HUDEP-2 (cell line): ENCODE results near the gene MICAL3.

ENCODE experiments used
- DNase-seq, 76 experiments: peaks; one replicate each; lab custom pipeline; 2025; ENCODE audit not compliant: unreplicated experiment in 76 of 76; lab: John Stamatoyannopoulos, UW

MICAL3 gene

DNA sequence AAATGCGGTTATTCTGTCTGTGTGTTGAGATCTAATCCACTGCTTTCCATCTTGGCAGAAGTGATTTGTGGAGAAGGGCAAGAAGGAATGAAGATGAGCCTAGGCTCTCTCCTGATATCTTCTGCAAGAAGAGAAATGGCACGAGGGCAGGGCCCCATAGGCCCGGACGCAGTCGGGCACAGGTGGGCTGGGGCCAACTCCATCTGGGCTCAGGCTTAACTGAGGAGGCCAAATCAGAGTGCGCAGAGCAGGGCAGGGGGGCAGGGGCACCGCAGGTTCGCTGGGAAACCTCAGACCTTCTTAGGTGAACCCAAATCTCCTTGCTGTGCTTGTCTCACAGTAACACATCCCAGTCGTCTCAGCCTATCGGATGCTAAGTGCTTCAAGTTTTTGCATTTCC, 217.3 kb downstream of the MICAL3 start:
- no peak for DNase-seq

- no peak for DNase-seq
These were observed 217.9 kb downstream of the MICAL3 start for GRCh38 chr22:17806437-17806836.

DNA sequence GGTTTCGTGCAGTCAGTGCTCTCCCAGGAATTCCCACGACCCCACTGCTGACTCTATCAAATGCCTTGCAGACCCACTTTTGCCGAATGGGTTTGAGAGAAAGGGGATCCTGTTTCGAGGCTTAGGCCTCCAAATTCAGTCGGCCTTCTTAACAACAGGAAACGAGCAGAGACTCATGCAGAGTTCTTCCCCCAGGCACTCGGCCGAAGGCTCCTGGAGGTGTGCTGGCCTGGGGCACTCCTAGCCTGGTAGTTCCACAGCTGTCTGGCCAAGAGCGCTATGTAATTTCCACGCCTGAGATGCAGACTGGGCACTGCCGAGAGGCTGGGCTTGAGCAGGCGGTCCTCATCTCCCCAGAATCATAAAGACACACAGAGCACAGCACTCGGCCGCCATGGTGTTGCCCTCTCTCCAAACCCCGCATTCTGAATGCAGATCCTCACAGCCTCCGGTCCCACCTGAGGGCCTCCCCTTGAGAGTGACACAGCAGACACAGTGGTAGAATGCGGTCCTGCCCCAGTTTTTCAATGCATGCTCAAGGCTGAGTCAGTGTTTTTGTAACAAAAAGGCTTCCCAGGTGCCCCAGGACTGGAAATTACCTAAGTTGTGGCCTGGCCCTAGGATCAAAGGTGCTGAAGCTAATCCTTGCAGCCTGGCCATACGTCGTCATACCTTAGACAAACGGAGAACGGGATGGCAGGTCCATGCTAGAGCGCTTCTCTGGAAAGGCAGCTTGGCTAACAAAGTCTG, 219.9 kb downstream of the MICAL3 start:
- DNase-seq: no peak

GRCh38 chr22:17803609-17804270, 220.6 kb downstream of the MICAL3 start:
- no peak for DNase-seq

DNA sequence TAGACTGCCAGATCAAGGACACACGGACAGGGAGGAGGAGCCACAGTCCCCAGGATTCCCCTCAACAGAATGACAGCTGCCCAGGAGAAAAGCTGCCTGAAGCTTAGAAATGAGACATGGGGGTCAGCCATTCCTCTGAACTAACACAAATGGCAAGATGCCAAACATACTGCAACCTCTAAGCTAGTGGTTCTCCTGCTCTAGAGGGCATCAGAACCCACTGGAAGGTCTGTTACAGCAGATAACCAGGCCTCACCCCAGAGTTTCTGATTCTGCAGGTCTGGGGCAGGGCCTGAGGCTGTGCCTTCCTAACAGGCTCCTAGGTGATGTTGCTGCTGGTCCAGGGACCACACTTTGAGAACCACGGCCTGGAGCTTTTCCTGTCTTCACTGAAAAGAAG, 221.5 kb downstream of the MICAL3 start:
- DNase-seq: peak in 70 of 76 experiments; percentile 23 to 92 (median 66)

GRCh38 chr22:17802411-17802810, 221.9 kb downstream of the MICAL3 start:
- no peak for DNase-seq

- no peak for DNase-seq
These were observed 226.4 kb downstream of the MICAL3 start for GRCh38 chr22:17797721-17798559.

- no peak for DNase-seq
These were observed 227.7 kb downstream of the MICAL3 start for GRCh38 chr22:17796695-17797094.

- no peak for DNase-seq
These were observed 228.5 kb downstream of the MICAL3 start for GRCh38 chr22:17795661-17796548.

DNA sequence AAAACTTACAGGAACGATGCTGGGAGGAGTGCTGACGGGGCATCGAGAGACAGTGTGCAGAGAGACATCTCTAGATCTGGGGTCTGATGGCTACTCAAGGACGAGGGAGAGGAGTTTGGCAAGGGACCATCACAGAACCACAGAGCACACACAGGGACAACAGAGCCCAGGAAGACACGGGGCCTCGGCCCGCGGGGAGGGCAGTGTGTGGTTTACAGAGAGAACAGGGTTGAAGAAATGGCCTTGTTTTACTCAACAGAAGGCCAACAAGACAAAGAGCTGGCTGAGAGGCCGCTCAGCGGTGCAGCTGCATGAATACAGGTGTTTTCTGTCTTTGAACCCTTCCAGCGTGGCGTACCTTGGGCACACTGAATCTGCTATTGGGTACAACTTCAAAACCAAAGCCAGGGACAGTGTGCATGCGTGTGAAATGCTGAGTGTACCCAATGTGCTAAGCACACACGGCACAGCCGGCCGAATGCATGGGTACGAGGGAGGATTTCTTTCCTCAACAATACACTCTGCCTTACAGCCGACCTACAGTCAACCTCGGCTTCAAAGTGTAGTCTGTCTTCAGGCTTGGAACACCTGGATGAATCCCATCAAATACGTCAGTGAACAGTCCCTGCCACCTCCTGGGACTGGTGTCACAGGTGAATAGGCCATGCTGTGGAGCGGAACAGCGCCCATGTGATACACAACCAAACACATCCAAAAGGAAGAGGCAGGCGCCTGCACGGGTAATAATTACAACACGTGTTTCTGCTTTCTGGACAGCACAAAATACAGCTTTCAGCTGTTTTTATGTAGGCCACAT, 229.4 kb downstream of the MICAL3 start:
- no peak for DNase-seq

DNA sequence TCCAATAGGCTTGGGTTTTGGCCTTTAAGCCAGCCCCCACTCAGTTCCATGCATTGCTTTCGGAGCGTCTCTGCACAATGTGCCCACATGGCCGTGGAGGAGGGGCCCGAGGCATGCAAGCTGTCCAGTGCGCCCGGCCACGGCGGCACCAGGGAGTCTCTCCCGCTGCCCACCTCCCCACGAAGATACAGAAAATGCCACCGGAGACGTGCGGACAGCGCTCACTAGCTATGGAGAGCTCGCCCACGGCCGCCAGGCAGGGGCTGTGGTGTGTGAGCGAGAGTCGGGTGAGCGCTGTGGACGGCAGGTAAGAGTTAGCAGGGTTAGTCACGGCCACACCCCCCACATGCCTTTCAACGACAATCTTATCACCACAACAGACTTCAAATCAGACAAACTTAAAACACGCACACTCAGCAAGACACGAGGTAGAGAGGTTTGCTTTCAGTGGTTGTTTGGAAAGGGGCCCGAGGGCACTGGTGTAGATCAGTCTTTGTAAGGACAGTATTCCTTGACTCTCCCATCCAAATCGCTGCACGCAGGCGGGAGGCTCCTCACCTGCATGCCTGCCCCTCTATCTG, 231.4 kb downstream of the MICAL3 start:
- peak in 29 of 76 experiments; percentile 4 to 41 (median 21) for DNase-seq

GRCh38 chr22:17792299-17792698, 232.1 kb downstream of the MICAL3 start:
- peak in 44 of 76 experiments; percentile 10 to 60 (median 32) for DNase-seq

DNA sequence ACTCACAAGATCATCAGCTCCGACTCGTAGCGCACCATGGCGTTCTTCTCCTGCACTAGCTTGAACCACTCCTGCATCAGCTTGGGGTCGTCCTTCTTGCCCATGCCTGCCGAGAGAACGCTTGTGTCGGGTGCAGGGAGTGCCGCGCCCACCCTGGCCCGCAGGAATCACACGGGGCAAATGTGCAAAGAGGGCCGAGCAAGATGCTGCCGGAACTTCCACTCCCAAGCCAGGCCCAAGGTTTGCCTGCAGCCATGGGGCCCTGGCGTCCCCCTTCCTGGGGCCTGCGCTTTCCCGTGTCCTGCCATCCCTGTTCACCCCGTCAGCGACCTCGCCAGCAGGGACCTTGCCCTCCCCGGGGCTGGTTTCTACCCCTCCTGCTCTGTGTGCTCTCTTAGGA, 233.2 kb downstream of the MICAL3 start:
- no peak for DNase-seq

DNA sequence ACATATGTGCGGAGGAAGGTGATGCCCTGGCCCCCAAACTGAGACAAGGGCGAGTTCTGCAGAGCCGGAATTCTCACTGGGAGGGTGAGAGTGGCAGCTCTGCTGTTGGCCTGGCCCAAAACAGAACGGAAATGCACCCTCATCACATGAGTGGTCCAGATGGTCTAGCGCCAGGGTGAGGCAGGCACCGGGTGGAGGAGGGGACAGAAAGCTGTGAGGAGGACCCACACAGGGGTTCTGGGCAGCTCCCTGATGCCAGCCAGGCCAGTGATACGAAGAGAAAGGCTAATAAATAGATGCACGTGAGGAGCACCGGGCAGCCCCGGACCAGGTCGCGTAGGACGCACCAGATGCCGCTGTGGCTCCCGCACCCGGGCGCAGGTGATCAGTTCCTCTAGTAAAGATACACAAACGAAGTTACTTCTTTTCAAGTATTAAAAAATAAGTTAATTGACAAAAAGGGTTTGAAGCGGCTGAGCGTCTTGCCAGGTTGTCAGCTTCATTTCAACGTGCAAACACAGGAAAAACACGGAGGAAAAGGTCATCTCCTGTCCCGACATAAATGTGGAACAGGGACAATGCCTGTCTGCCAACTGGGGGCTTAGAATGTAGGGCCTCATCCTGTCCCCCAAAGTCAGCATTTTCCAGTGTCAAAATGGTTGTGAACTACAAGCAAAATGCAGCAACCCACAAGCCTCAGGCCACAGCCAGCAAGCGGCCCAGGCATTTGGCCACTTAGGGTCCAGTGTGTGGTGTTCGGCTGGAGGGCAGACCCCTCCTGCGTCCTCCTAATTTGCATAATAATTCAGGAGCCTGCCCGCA, 234.8 kb downstream of the MICAL3 start:
- no peak for DNase-seq

DNA sequence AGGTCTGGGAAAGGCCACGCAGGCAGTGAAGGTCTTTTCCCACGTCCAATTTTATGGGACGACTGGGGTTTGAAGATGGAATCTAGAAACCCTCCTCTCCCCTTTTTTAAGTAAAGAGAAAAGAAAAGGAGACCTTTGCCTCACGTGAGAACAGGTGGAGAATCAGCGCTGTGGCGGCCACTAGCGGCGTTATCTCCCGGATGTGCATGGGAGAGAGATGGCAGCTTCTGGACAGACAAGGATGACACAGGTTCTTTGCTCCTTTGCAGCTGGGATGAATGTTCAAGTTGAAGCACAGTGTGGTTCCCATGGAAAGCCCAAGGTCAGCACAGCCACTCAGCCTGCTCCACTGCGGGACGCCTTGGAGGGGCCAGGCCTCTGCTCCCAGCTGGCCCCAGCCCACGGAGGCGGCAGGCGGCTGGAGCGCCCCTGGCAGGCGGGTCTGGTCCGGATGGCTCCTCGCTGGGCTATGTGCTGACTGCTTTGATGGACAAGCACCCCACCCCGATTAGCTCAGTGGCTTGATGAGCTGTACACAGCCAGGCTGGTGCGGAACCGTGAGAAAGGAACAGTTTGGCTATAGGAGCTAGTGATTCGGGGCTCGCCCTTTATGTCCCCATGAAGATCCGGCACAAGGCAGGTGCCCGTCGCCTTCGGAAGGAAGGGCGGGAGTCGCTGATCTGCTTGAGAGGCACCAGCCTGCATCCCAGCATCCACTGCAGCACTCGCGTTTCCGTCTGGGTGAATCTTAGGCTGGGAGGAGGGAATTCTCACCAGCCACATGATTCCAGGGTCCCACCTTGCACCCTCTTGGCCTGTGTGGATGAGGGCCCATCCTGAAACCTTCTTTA, 235.6 kb downstream of the MICAL3 start:
- DNase-seq: no peak

- DNase-seq: no peak
These were observed 236.5 kb downstream of the MICAL3 start for GRCh38 chr22:17787716-17788330.

DNA sequence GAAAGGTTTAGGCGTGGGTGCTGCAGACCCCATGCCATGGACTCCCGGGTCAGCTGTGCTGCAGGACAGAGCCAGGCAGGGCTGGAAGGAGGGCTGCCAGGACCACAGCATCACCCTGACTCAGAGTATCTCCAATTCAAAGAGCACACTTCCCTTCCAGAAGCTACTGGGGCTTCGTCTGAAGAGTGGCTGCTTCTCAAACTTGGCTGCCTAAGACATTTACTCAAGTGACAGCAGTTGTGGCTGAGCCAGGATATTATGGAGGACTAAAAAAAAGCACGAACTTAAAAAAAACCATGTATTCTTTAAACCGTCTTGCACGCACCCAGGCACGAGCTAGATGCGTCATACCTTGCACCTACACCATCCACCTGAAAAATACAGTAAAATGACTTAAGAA, 237.1 kb downstream of the MICAL3 start:
- no peak for DNase-seq
